HG03025 (cell line): ENCODE data around the gene KCNIP3.

ENCODE experiments used
- ATAC-seq: cut with Tn5 transposase; IDR thresholded peaks from one replicate; pipeline ENCODE4 v1.9.1; 2021; ENCODE audit warnings: mild to moderate bottlenecking, moderate library complexity; ENCODE audit not compliant: unreplicated experiment, low FRiP score

KCNIP3 gene

GRCh38 chr2:95292623-95293260, 4.4 kb upstream of the KCNIP3 start:
- no peak for ATAC-seq

DNA sequence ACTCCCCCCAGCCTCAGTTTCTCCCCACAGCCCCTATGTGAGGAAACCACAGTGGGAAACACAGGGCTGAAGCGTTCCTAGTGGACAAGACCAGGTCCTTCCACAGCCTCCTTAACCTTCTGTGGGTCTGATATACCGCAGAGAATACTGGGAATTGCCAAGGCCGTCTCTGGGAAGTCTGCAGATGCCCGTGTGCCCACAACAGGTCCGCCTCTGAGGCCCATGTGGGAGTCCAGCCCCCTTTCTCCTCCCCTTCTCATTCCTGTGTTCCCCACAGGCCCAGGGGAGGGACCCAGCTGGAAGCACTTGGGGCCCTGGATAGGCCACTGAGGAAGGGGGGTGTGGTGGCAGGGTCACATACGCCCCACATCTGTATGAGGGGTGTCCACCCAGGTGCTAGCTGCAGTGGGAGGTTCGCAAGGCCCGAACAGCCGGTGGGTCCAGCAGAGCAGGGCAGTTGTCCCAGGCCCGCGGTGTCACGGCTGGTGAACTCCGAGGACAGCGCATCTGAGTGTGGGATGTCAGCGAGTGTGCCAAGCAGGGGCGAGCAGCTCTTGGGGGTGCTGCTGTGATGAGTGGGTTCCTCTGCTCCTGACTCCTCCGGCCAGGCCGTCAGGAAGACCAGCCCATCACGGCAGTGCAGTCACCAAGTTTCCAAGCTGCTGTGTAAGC, 2.4 kb upstream of the KCNIP3 start:
- no peak for ATAC-seq

- ATAC-seq, result no peak
Measured at GRCh38 chr2:95295376-95295775, 1.8 kb upstream of the KCNIP3 start.

DNA sequence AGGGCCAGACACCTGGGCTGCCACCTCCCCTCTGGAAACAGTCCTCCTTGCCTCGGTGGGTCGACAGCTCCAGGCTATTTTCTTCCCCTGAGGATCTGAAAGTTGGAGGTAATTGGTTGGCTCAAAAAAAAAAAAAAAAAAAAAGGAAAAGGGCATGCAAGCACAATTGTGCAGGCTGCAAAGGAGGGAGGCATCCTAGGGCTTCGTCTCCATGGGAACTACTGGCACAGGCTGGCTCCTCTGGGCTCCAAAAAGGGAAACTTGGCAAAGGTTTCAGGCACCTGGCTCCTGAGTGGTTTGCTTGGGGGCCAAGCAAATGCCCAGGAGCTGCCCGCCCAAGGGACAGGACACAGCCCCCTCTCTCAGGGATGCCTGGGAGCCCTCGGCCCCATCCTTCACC, 1.1 kb upstream of the KCNIP3 start:
- ATAC-seq, result no peak

GRCh38 chr2:95297639-95298395, 670 bp downstream of the KCNIP3 start:
- no peak for ATAC-seq

DNA sequence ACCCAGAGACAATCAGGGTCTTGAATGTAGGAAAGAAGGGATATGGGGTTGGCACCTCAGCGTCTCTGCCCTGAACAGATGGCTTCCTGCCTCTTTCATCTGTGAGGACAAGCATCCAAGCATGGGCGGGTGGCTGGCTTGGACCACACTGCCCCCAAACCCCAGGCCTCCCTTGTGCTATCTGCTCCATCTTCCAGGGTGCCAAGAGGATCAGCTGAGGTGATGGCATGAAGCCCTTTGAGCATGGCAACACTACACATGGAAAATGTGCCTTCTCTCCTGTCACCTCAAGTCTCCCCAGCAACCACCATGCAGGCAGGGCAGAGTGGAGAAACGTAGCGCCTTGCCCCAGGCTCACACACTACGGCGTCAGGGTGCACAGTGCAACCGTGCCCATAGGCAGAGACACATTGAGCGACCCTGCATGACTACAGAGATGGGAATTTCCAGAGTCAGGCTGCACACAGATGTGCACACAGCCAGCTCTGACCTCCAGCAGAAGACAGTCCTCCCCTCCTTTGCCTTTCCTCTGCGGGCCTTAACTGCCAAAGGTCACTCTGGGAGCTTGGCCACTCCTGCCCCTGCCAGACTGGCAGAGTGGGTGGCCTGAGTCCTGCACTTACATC, 1.5 kb downstream of the KCNIP3 start:
- no peak for ATAC-seq

GRCh38 chr2:95299961-95300360, 2.8 kb downstream of the KCNIP3 start:
- no peak for ATAC-seq

GRCh38 chr2:95300450-95300849, 3.3 kb downstream of the KCNIP3 start:
- ATAC-seq, result no peak

DNA sequence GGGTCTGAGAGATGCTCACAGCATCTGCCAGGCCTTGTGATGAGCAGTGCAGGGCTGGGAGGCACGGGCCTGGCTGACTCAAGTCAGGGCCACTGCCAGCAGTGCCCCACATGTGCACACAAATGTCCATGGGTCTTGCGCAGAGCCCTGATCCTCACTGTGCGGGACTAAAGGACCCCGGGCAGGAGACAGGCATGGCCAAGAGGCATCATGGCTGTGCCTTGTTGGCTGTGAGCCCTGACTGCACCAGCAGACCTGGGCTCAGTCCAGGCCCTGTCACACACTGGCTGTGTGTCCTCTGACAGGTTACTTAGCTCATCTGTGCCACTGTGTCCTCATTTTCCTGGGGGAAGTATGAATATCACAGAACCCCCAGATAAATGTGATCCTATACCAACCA, 4.0 kb downstream of the KCNIP3 start:
- ATAC-seq, result no peak

DNA sequence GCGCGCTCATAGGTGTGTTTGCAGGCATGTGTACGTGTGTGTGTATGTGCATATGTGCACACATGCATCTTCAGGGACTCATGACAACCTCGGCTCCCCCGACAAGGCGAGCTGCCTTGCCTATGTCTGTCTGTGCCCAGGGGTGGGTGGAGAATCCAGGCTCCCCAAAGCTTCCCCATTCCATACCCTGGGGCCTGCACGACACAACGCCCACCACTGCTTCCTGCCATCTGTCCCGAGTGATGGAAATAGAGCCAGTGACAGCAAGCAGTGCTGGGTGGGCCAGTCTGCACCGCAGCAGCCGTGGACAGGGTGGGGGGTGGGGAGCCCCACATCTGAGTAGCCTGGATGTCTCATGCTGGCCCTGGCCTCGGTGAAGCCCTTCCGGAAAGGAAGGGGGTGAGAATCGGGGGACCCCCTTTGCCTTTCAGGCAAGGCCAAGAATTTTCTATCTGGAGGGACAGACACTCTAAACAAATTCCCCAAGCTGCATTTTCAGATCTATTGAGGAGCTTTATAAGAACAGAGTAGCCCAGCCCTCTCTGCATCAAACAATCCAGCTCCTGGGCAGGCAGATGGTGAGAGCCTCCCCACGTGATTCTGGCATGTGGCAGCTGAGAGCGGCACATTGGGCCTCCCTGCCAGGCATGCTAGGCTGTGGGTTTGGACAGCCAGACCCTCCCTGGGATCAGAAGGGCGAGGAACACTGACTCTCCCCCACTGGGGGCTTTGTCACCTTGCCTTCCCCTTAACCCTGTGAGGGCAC, 4.9 kb downstream of the KCNIP3 start:
- no peak for ATAC-seq

GRCh38 chr2:95303191-95303919, 6.2 kb downstream of the KCNIP3 start:
- ATAC-seq, result no peak

DNA sequence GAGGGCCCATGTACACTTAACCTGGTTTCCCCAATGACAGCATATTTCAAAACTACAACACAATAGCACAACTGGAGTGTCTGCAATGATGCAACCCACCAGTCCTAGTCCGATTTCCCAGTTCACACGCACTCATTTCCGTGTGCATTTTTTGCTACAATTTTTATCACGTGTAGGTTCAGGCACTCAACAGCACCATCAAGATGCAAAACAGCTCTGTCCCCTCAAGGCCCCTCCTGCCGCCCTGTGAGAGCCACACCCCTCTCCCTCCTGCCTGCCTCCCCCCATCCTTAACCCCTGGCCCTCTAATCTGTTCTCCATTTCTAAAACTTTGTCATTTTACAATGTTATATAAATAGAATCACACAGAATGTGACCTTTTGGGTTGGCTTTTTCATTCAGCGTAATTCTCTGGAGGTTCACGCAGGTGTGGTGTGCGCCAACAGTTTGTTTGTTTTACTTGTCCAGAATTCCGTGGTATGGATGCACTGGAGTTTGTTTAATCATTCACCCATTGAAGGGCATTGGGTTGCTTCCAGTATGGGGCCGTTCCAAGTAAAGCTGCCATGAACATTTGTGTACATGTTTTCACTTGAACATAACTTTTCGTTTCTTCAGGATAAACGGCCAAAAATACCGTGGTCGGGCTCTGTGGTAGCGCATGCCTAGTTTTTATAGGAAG, 8.4 kb downstream of the KCNIP3 start:
- no peak for ATAC-seq

GRCh38 chr2:95306336-95306895, 9.3 kb downstream of the KCNIP3 start:
- no peak for ATAC-seq

- ATAC-seq, result no peak
Measured at GRCh38 chr2:95307036-95307435, 9.9 kb downstream of the KCNIP3 start.

DNA sequence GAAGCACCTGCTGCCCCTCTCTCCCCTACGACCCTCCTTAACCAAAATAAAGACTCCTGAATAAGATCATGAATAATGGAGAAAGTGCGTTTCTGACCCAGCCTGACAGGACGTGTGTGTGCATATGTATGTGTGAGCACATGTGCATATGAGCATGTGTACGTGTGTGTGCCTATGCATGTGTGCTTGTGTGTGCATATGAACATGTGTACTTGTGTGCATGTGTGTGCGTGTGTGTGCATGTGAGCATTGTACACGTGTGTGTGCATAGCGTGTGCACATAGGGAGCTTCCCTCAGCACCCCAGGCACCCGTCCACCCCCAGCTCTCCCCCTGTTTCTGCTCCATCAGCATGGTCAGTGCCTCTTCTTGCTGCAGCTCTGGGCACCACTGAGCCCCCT, 10.7 kb downstream of the KCNIP3 start:
- ATAC-seq, result no peak

GRCh38 chr2:95308426-95308990, 11.4 kb downstream of the KCNIP3 start:
- no peak for ATAC-seq

DNA sequence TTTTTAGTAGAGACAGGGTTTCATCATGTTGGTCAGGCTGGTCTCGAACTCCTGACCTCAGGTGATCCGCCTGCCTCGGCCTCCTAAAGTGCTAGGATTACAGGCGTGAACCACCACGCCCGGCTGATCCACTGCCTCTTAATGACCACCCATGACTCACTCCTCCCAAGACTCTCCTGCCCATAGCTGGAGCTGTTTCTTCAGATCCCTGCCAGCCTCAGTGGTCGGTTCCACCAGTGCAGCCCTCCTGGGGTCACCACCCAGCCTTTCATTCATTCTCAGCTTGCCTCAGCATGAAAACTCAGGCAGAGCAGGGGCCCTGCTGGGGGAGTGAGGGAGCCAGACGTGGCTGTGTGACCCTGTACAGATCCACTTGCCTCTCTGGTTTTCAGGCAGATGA, 12.5 kb downstream of the KCNIP3 start:
- ATAC-seq, result no peak

- ATAC-seq, result no peak
Measured at GRCh38 chr2:95310216-95310615, 13.1 kb downstream of the KCNIP3 start.

- ATAC-seq, result no peak
Measured at GRCh38 chr2:95310651-95311050, 13.5 kb downstream of the KCNIP3 start.
